ENCODE measurements around the gene VPS52. TPM values are rescaled to one million over a fixed set of nuclear protein-coding genes. Genes with fewer than 3 reads are reported as not detected.

The VPS52 gene
- total RNA-seq, 1 donor from 2014 or later, result 32.3 TPM

DNA sequence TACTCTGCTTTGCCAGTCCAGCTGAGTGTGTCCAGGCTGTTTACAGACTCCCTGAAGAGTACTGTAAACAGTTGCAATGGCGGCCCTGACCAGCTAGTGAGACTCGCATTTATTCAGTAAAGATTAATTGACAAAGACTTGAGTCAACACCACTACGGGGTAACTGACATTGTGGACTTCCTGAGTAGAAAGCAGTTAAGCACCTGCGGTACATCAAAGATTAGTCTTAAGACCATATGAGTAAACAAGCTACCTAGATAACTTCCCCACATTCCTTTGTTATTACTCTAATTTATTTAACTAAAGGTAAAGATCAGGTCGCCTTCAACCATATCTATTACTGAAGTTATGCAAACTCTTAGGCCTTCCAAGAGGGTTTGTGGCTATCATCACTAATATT lies 12.6 kb downstream of the VPS52 start:
- DNase-seq (ENCODE audit: low read depth), result no peak

GRCh38 chr6:33254591-33254990 lies 17.1 kb downstream of the VPS52 start:
- Histone ChIP-seq H3K4me3 (ENCODE audit: low read depth, low read length) (no peak overlapping the region), H3K27me3 (ENCODE audit: control insufficient read depth, insufficient read depth, low read length) (no peaks in the 10 kb centered on the region), H3K36me3 (ENCODE audit: control insufficient read depth, insufficient read depth, low read length) (no peaks in the 10 kb centered on the region)
- no peak for DNase-seq (ENCODE audit: low read depth)
- TF ChIP-seq, protein P1, sequence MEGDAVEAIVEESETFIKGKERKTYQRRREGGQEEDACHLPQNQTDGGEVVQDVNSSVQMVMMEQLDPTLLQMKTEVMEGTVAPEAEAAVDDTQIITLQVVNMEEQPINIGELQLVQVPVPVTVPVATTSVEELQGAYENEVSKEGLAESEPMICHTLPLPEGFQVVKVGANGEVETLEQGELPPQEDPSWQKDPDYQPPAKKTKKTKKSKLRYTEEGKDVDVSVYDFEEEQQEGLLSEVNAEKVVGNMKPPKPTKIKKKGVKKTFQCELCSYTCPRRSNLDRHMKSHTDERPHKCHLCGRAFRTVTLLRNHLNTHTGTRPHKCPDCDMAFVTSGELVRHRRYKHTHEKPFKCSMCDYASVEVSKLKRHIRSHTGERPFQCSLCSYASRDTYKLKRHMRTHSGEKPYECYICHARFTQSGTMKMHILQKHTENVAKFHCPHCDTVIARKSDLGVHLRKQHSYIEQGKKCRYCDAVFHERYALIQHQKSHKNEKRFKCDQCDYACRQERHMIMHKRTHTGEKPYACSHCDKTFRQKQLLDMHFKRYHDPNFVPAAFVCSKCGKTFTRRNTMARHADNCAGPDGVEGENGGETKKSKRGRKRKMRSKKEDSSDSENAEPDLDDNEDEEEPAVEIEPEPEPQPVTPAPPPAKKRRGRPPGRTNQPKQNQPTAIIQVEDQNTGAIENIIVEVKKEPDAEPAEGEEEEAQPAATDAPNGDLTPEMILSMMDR (IDR thresholded peaks at IDR 0.05; ENCODE audit: insufficient read depth, low read length, poor library complexity, severe bottlenecking), result no peak

More for the DNA sequence above, 12.6 kb downstream of the VPS52 start:
- H3K4me3 ChIP-seq (ENCODE audit: low read depth, low read length), result no peak overlapping the region
- H3K27me3 ChIP-seq (ENCODE audit: control insufficient read depth, insufficient read depth, low read length), result no peaks in the 10 kb centered on the region
- TF ChIP-seq, protein P1 (IDR thresholded peaks at IDR 0.05; ENCODE audit: insufficient read depth, low read length, poor library complexity, severe bottlenecking), result no peak
- H3K36me3 ChIP-seq (ENCODE audit: control insufficient read depth, insufficient read depth, low read length), result no peaks in the 10 kb centered on the region

DNA sequence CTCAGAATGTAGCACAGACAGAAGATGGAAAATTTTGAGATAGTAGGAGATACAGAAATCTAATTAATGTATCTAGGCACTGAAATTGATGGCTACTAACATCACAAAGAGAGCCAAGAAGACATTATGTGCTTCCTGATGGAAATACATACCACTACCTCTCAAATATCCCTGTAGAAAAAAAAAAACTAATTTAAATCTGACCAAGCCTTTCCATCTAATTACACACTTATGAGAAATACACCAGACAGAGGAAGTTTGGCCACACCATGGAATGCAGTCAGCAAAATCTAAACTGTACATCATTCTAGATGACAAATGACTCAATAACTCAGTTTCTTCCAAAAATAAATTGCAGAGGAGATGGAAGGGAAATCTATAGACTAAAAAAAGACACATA lies 18.9 kb downstream of the VPS52 start:
- Histone ChIP-seq H3K4me3 (ENCODE audit: low read depth, low read length) (no peak overlapping the region), H3K27me3 (ENCODE audit: control insufficient read depth, insufficient read depth, low read length) (no peaks in the 10 kb centered on the region), H3K36me3 (ENCODE audit: control insufficient read depth, insufficient read depth, low read length) (no peaks in the 10 kb centered on the region)
- TF ChIP-seq, protein P1 (IDR thresholded peaks at IDR 0.05; ENCODE audit: insufficient read depth, low read length, poor library complexity, severe bottlenecking), result no peak
- DNase-seq (ENCODE audit: low read depth), result no peak

GRCh38 chr6:33251395-33252012 lies 20.2 kb downstream of the VPS52 start:
- Histone ChIP-seq H3K36me3 (ENCODE audit: control insufficient read depth, insufficient read depth, low read length) (no peaks in the 10 kb centered on the region), H3K27me3 (ENCODE audit: control insufficient read depth, insufficient read depth, low read length) (no peaks in the 10 kb centered on the region), H3K4me3 (ENCODE audit: low read depth, low read length) (no peak overlapping the region)
- DNase-seq (ENCODE audit: low read depth), result no peak
- TF ChIP-seq, protein P1 (IDR thresholded peaks at IDR 0.05; ENCODE audit: insufficient read depth, low read length, poor library complexity, severe bottlenecking), result no peak

GRCh38 chr6:33250731-33251130 lies 20.9 kb downstream of the VPS52 start:
- TF ChIP-seq, protein P1 (IDR thresholded peaks at IDR 0.05; ENCODE audit: insufficient read depth, low read length, poor library complexity, severe bottlenecking), result no peak
- Histone ChIP-seq H3K27me3 (ENCODE audit: control insufficient read depth, insufficient read depth, low read length) (no peaks in the 10 kb centered on the region), H3K36me3 (ENCODE audit: control insufficient read depth, insufficient read depth, low read length) (no peaks in the 10 kb centered on the region), H3K4me3 (ENCODE audit: low read depth, low read length) (no peak overlapping the region)
- DNase-seq (ENCODE audit: low read depth), result no peak

Measured in kidney epithelial cell (primary cell).